Thyroid gland (tissue), 4 donors: ENCODE data around the gene SPR.

Experiments
- POLR2A ChIP-seq, 2 donors: fragments of 450-650 bp; IDR thresholded peaks; one replicate each; pipeline ENCODE4 v1.6.1; 2017; ENCODE audit warnings: antibody characterized with exemption in 2 of 2, mild to moderate bottlenecking in 2 of 2, moderate library complexity in 1 of 2
- TF ChIP-seq, protein P1 (sequence below), 6 experiments: fragments of 200-600 bp in 3 of 6; fragments of 450-650 bp in 3 of 6; sonication (generic) in 3 of 6; IDR thresholded peaks; one replicate each; pipeline ENCODE4 v1.5.1; 2016 to 2019; ENCODE audit warnings: antibody characterized with exemption in 6 of 6, mild to moderate bottlenecking in 2 of 6, inconsistent platforms in 1 of 6, moderate library complexity in 1 of 6

DNA sequence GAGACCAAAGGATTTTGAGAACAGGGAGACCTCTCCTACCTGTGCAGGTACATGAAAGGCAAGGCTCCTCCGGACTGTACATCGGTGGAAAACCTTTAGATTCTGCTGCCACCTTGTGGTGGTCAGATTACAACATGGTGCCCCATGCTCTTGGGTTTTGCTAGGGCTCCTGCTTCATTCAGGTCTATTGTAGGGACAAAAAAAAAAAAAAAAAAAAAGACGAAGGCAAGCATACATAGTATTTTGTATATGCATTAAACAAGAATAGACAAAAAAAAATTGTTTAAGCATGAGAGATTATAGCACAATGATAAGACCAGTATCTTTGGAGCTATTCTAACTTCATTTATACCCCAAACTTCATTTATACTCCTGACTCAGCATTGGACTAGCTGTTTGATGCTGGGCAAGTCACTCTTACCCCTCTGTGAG, 27.4 kb upstream of the SPR start:
- TF ChIP-seq, protein P1, sequence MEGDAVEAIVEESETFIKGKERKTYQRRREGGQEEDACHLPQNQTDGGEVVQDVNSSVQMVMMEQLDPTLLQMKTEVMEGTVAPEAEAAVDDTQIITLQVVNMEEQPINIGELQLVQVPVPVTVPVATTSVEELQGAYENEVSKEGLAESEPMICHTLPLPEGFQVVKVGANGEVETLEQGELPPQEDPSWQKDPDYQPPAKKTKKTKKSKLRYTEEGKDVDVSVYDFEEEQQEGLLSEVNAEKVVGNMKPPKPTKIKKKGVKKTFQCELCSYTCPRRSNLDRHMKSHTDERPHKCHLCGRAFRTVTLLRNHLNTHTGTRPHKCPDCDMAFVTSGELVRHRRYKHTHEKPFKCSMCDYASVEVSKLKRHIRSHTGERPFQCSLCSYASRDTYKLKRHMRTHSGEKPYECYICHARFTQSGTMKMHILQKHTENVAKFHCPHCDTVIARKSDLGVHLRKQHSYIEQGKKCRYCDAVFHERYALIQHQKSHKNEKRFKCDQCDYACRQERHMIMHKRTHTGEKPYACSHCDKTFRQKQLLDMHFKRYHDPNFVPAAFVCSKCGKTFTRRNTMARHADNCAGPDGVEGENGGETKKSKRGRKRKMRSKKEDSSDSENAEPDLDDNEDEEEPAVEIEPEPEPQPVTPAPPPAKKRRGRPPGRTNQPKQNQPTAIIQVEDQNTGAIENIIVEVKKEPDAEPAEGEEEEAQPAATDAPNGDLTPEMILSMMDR (IDR thresholded peaks at IDR 0.05), result peak; percentile 45 to 76 (median 54)
- TF ChIP-seq POLR2A (IDR thresholded peaks at IDR 0.05), result no peak
